GM18498 (cell line): Measurements from ENCODE around the gene STPG3.
"Not testable (repeated sequence)": the region's sequence is repeated elsewhere in the genome, so short reads cannot be mapped to it uniquely, and the experiment has no call there.

Experiments
- ATAC-seq: cut with Tn5 transposase; IDR thresholded peaks from one replicate; pipeline ENCODE4 v1.9.1; 2021; ENCODE audit warnings: mild to moderate bottlenecking, moderate library complexity; ENCODE audit not compliant: unreplicated experiment

The STPG3 gene

GRCh38 chr9:137232510-137232909 is 18.6 kb upstream of the STPG3 start:
- no peak for ATAC-seq

- ATAC-seq = no peak
Measured at GRCh38 chr9:137233143-137233980, 17.7 kb upstream of the STPG3 start.

GRCh38 chr9:137234055-137234697 is 16.9 kb upstream of the STPG3 start:
- no peak for ATAC-seq

- ATAC-seq = no peak
Measured at GRCh38 chr9:137234758-137235423, 16.2 kb upstream of the STPG3 start.

- no peak for ATAC-seq
Measured at GRCh38 chr9:137235424-137236237, 15.5 kb upstream of the STPG3 start.

GRCh38 chr9:137236238-137236935 is 14.7 kb upstream of the STPG3 start:
- no peak for ATAC-seq

- ATAC-seq = no peak
Measured at GRCh38 chr9:137236936-137237421, 14.1 kb upstream of the STPG3 start.

GRCh38 chr9:137237759-137238726 is 13.0 kb upstream of the STPG3 start:
- no peak for ATAC-seq

- not testable (repeated sequence) for ATAC-seq
Measured at GRCh38 chr9:137239541-137240200, 11.4 kb upstream of the STPG3 start.

- ATAC-seq = peak; percentile 26
Measured at GRCh38 chr9:137240318-137240840, 10.7 kb upstream of the STPG3 start.

- ATAC-seq = peak; percentile 71
Measured at GRCh38 chr9:137240841-137241489, 10.1 kb upstream of the STPG3 start, which contains the start of gene TUBB4B. Gene TUBB4B (plus strand): TSS chr9:137241287. CDS start chr9:137241361, 74 bp downstream.

- ATAC-seq = peak; percentile 11
Measured at GRCh38 chr9:137241490-137242268, 9.4 kb upstream of the STPG3 start.

GRCh38 chr9:137242269-137243203 is 8.6 kb upstream of the STPG3 start:
- no peak for ATAC-seq

- ATAC-seq = not testable (repeated sequence)
Measured at GRCh38 chr9:137243266-137243625, 7.8 kb upstream of the STPG3 start.

GRCh38 chr9:137243626-137244485 is 7.2 kb upstream of the STPG3 start:
- ATAC-seq = no peak
